Ishikawa (cell line): Measurements from ENCODE around the gene IMMP1L.

Source experiments
- CEBPB ChIP-seq: IDR thresholded peaks from 2 replicates; pipeline ENCODE4 v1.6.1; 2012
- CREB1 ChIP-seq: IDR thresholded peaks from 2 replicates; pipeline ENCODE4 v1.6.1; 2012; ENCODE audit warnings: low read depth
- EGR1 ChIP-seq: IDR thresholded peaks from 2 replicates; pipeline ENCODE4 v1.6.1; 2012
- EP300 ChIP-seq: IDR thresholded peaks from 2 replicates; pipeline ENCODE4 v1.6.1; 2012; ENCODE audit warnings: borderline replicate concordance
- FOXM1 ChIP-seq: IDR thresholded peaks from 2 replicates; pipeline ENCODE4 v1.6.1; 2012; ENCODE audit warnings: low read depth, borderline replicate concordance
- NFIC ChIP-seq: IDR thresholded peaks from 2 replicates; pipeline ENCODE4 v1.6.1; 2012
- RAD21 ChIP-seq: IDR thresholded peaks from 2 replicates; pipeline ENCODE4 v1.6.1; 2012; ENCODE audit warnings: low read depth
- TAF1 ChIP-seq: IDR thresholded peaks from 2 replicates; pipeline ENCODE4 v1.6.1; 2012; ENCODE audit warnings: low read depth, mild to moderate bottlenecking
- TCF12 ChIP-seq: IDR thresholded peaks from 2 replicates; pipeline ENCODE4 v1.6.1; 2012; ENCODE audit warnings: low read depth
- TEAD4 ChIP-seq: IDR thresholded peaks from 2 replicates; pipeline ENCODE4 v1.6.1; 2012
- YY1 ChIP-seq: IDR thresholded peaks from 2 replicates; pipeline ENCODE4 v1.6.1; 2012; ENCODE audit warnings: low read depth
- ZBTB7A ChIP-seq: IDR thresholded peaks from 2 replicates; pipeline ENCODE4 v1.6.1; 2012; ENCODE audit warnings: low read depth
- TF ChIP-seq, protein P1 (sequence below): IDR thresholded peaks from 2 replicates; pipeline ENCODE4 v1.6.1; 2012
- TF ChIP-seq, protein P2 (sequence below): IDR thresholded peaks from 2 replicates; pipeline ENCODE4 v1.6.1; 2012; ENCODE audit warnings: low read depth, mild to moderate bottlenecking
- TF ChIP-seq, protein P3 (sequence below): IDR thresholded peaks from 2 replicates; pipeline ENCODE4 v1.6.1; 2012

The IMMP1L gene

DNA sequence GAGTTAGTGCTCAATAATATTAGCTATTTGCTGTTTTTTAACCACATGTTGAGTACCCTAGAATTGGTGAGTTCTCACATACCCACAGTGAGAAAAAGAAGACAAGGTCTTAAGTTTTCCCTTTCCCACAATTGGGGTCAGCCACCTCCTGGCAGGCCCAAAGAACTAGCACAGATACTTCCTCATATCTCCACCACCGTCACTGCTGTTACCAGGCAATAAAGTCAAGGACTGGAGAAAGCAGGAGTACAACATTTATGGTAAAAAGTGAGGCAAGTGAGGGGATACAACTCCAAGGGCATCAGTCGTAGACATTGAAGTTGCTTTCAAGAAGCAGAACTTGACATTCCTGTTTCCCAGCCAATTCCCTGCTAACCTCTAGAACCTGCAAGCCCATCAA, 19.8 kb upstream of the IMMP1L start:
- TF ChIP-seq CEBPB (no peak), NFIC (no peak), YY1 (no peak), FOXM1 (no peak), TEAD4 (no peak), EP300 (no peak), CREB1 (no peak), TCF12 (no peak)
- TF ChIP-seq, protein P1, sequence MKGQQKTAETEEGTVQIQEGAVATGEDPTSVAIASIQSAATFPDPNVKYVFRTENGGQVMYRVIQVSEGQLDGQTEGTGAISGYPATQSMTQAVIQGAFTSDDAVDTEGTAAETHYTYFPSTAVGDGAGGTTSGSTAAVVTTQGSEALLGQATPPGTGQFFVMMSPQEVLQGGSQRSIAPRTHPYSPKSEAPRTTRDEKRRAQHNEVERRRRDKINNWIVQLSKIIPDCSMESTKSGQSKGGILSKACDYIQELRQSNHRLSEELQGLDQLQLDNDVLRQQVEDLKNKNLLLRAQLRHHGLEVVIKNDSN: no peak
- TF ChIP-seq, protein P2, sequence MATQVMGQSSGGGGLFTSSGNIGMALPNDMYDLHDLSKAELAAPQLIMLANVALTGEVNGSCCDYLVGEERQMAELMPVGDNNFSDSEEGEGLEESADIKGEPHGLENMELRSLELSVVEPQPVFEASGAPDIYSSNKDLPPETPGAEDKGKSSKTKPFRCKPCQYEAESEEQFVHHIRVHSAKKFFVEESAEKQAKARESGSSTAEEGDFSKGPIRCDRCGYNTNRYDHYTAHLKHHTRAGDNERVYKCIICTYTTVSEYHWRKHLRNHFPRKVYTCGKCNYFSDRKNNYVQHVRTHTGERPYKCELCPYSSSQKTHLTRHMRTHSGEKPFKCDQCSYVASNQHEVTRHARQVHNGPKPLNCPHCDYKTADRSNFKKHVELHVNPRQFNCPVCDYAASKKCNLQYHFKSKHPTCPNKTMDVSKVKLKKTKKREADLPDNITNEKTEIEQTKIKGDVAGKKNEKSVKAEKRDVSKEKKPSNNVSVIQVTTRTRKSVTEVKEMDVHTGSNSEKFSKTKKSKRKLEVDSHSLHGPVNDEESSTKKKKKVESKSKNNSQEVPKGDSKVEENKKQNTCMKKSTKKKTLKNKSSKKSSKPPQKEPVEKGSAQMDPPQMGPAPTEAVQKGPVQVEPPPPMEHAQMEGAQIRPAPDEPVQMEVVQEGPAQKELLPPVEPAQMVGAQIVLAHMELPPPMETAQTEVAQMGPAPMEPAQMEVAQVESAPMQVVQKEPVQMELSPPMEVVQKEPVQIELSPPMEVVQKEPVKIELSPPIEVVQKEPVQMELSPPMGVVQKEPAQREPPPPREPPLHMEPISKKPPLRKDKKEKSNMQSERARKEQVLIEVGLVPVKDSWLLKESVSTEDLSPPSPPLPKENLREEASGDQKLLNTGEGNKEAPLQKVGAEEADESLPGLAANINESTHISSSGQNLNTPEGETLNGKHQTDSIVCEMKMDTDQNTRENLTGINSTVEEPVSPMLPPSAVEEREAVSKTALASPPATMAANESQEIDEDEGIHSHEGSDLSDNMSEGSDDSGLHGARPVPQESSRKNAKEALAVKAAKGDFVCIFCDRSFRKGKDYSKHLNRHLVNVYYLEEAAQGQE: no peak

DNA sequence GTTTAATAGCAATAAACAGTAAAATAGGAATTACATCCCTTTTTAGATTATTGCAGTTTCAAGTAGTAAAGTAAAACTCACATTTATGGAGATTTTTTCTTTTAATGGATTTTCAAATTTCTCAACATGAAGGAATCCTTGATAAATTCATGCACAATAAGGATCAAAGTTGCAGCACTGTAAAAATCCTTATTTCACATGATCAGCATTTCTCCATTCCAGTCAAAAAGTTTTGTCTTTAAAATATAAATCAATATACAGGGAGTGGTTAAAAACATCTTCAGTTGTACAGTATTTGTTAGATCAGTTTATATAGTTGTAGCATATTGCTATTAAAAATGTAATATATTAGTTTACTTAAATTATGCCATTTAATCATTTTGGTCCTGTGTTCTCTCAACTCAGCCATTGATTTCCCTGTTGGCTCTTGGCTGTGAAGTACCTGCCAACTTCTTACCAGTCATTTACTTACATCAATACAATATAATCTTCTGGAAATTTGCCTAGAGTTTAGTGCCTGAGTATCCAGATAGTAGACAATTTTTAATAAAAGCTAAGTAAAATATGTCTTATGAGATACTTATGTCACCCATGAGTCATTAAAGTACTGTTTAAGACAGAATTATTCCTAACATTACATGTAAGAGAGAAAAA, 12.2 kb upstream of the IMMP1L start:
- TF ChIP-seq TCF12: no peak
- TF ChIP-seq, protein P1: no peak
- no peak for TF ChIP-seq TAF1
- TF ChIP-seq TEAD4: no peak
- TF ChIP-seq ZBTB7A: no peak
- TF ChIP-seq CEBPB: no peak
- TF ChIP-seq NFIC: no peak
- TF ChIP-seq CREB1: no peak
- no peak for TF ChIP-seq RAD21
- TF ChIP-seq EGR1: no peak
- TF ChIP-seq, protein P3, sequence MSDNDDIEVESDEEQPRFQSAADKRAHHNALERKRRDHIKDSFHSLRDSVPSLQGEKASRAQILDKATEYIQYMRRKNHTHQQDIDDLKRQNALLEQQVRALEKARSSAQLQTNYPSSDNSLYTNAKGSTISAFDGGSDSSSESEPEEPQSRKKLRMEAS: no peak
- TF ChIP-seq, protein P2: no peak
- no peak for TF ChIP-seq FOXM1
- no peak for TF ChIP-seq EP300
- TF ChIP-seq YY1: no peak

DNA sequence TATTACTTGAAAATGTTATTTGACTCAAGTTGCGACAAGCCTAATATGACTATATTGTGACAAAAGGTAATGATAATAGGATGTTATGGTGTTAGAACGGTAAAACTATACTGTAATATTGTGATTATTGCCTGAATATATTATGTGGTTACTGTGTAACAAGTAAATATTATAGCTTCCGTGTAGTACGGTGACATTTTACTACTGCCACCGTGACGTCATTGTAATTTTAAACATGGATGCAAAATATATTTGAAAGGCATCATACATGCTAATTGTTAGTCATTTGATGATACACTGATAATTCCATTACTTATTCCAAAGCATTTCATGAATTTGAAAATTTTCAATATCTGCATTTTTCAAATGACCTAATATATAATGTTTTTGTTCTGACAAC, 2.7 kb upstream of the IMMP1L start:
- TF ChIP-seq CREB1: no peak
- no peak for TF ChIP-seq TEAD4
- TF ChIP-seq RAD21: no peak
- no peak for TF ChIP-seq YY1
- TF ChIP-seq, protein P1: no peak
- TF ChIP-seq EGR1: no peak
- no peak for TF ChIP-seq EP300
- no peak for TF ChIP-seq CEBPB
- TF ChIP-seq, protein P3: no peak
- TF ChIP-seq TCF12: no peak
- no peak for TF ChIP-seq TAF1
- TF ChIP-seq FOXM1: no peak
- no peak for TF ChIP-seq ZBTB7A

- no peak for TF ChIP-seq NFIC
- no peak for TF ChIP-seq EP300
- TF ChIP-seq, protein P1: no peak
- no peak for TF ChIP-seq YY1
- TF ChIP-seq, protein P2: no peak
- TF ChIP-seq, protein P3: no peak
- no peak for TF ChIP-seq FOXM1
- TF ChIP-seq TEAD4: no peak
- TF ChIP-seq ZBTB7A: no peak
- TF ChIP-seq TAF1: no peak
- TF ChIP-seq CREB1: no peak
- no peak for TF ChIP-seq CEBPB
- no peak for TF ChIP-seq RAD21
- TF ChIP-seq TCF12: no peak
- TF ChIP-seq EGR1: no peak
Measured at GRCh38 chr11:31509051-31509428, 382 bp downstream of the IMMP1L start.
